ENCODE data around the gene PHACTR1.
"Not testable (repeated sequence)": the region's sequence is repeated elsewhere in the genome, so short reads cannot be mapped to it uniquely, and the experiment has no call there.

PHACTR1 gene

DNA sequence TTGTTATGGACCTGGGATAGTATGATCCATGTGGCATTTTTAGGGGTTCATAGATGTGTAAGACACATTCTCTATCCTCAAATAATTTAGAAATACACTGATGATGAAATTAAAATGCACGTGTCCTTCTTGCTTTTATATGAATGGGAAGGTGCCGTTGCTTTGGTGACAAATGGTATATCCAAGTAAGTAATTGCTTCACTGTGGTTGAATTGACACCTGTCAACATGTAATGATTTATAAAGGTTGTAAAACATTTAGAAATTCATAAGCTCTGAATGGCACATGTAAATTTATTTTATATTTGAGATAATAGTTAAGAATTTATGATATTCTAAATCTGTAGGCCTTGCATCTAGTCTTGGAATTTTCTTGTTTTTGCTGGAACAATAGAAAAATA is 227.0 kb downstream of the PHACTR1 start:
- in situ Hi-C loops (cut with HindIII; ENCODE audit: low sequenced_read_pairs), result no loop called here

GRCh38 chr6:12944001-12944400 is 227.4 kb downstream of the PHACTR1 start:
- in situ Hi-C loops (cut with HindIII; ENCODE audit: low sequenced_read_pairs), result no loop called here

DNA sequence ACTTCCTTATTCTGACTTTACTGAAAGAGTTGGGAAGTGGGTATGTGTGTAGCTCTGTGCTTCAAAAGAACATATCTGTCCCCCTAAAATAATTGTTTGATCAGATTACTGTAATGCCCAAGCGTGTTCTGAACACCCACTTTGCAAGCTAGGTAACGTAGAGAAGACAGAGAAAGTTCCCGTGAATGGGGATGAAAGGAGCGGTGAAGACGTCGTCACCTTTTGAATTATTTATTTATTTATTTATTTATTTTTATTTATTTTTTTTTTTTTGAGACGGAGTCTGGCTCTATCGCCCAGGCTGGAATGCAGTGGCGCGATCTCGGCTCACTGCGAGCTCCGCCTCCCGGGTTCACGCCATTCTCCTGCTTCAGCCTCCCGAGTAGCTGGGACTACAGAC is 228.0 kb downstream of the PHACTR1 start:
- in situ Hi-C loops (cut with HindIII; ENCODE audit: low sequenced_read_pairs), result not testable (repeated sequence)

DNA sequence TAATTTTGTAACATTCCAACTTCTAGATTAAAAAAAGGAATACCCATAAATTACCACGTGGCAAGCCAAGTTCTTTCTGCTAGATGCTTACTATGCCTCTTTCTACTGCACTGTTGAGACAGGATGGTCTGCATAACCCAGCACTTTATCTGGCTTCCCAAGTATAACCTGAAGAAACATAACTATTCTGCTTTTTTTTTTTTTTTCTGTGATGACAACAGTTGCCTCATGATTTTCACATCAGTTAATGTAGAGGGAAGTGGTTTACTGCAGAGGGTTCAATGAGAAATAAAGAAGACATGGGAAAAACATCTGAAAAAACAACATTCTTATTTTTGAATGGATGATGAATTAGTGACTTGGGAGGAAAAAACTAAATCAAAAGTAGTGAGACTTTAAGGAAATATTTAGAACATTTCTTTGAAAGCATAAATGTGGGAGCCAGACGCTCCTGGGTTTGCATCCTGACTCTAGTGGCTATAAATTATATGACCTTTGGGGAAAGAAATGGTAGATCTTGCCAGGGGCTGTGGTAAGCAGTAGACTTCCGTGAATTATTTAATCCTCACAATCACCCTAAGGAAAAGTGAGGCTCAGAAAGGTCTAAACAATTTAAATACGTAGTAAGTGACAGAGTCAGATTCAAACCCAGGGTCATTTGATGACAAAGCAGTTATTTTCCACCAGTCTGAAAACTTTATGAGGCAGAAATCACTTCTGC is 230.7 kb downstream of the PHACTR1 start:
- in situ Hi-C loops (cut with HindIII; ENCODE audit: low sequenced_read_pairs), result no loop called here

DNA sequence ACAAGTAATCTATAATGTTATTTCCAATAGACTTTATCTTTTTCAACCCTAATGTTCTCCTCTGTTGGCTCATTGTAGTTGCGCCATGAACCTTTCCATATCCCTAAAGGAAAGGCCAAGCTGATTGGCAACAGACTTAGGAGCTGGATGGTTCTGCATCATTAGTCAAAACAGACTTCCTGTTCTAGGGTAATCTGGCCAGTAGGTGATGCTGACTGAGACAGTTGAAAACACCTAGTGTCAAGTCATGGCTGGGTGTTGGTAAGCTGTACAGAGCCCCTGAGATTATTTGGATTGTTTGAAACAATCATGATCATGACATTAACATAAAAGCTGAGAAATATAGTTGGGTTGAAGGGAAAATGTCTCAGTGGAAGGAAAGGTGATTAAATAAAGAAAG is 231.4 kb downstream of the PHACTR1 start:
- in situ Hi-C loops (cut with HindIII; ENCODE audit: low sequenced_read_pairs), result no loop called here

GRCh38 chr6:12950976-12951375 is 234.4 kb downstream of the PHACTR1 start:
- in situ Hi-C loops (cut with HindIII; ENCODE audit: low sequenced_read_pairs), result no loop called here

- in situ Hi-C loops (cut with HindIII; ENCODE audit: low sequenced_read_pairs), result no loop called here
Measured at GRCh38 chr6:12951415-12951814, 234.8 kb downstream of the PHACTR1 start.

DNA sequence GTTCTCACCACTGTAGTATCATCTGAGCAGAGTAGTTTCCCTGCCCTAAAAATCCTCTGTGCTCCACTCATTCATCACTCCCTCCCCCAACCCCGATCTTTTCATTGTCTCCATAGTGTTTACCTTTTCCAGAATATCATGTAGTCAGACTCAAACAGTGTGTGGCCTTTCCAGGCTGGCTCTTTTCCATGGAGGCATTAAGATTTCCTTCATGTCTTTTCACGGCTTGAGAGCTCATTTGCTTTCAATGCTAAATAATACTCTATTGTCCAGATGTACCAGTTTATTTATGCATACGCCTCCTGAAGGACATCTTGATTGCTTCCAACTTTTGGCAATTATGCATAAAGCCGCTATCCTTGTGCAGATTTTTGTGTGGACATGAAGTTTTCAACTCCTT is 235.8 kb downstream of the PHACTR1 start:
- in situ Hi-C loops (cut with HindIII; ENCODE audit: low sequenced_read_pairs), result no loop called here

GRCh38 chr6:12955956-12956355 is 239.4 kb downstream of the PHACTR1 start:
- in situ Hi-C loops (cut with HindIII; ENCODE audit: low sequenced_read_pairs), result no loop called here

DNA sequence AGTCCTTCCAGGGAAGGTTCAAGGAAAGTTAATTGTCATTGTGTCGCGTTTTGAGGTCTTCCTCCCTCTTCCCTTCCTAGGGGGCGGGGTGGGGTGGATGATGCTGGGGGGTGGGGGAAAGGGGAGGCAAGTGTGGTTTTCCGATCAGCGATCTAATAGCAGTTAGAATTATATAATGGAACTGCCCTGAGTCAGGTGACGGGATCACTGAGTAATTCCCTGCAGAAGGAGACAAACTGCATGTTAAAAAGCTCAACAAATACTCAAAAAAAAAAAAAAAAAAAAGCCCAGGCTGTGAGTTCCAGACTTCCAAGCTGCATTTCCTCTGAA is 240.4 kb downstream of the PHACTR1 start:
- in situ Hi-C loops (cut with HindIII; ENCODE audit: low sequenced_read_pairs), result no loop called here

- in situ Hi-C loops (cut with HindIII; ENCODE audit: low sequenced_read_pairs), result no loop called here
Measured at GRCh38 chr6:12957321-12958051, 240.9 kb downstream of the PHACTR1 start.

DNA sequence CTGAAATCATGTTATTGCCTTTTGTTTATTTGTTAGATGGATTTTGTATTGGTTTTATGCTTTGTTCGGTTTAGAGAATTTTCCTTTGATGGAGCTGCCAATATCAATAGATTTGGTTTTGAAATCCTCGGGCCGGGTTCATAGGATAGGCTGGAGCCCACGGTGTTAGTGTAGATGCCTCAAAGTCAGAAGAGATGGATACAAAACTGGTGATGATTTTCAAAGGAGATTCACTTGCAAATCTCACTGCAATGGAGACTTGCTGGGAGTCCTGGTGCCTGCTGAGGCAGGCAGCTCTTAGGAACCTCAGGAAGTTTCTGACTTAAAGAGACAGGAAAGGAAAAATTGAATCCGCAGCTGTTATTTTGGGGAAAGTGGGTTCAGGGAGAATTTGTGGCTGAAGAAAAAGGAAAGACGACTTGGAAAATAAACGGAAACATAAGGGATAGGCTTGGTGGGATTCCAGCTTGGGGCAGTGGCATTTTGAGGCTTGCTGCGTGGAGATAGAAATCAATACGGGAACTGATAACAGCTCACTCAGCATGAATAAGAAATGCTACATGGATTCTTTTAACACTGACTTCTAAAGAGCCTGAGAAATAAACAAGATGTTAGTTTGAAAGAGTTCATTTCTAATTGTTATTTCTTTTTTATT is 241.6 kb downstream of the PHACTR1 start:
- in situ Hi-C loops (cut with HindIII; ENCODE audit: low sequenced_read_pairs), result no loop called here

DNA sequence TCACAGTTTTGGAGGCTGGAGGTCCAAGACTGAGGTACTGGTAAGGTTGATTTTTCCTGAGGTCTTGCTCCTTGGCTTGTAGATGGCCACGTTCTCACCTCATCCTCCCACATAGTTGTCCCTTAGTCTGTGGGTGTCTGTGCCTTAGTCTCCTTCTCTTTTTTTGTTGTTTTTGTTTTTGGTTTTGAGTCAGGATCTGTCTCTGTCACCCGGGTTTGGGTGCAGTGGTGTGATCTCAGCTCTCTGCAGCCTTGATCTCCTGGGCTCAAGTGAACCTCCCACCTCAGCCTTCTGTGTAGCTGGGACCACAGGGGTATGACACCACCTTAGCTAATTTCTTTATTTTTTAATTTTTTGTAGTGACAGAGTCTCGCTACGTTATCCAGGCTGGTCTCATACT is 245.2 kb downstream of the PHACTR1 start:
- in situ Hi-C loops (cut with HindIII; ENCODE audit: low sequenced_read_pairs), result no loop called here

GRCh38 chr6:12962529-12962928 is 246.0 kb downstream of the PHACTR1 start:
- in situ Hi-C loops (cut with HindIII; ENCODE audit: low sequenced_read_pairs), result no loop called here

GRCh38 chr6:12962987-12963386 is 246.4 kb downstream of the PHACTR1 start:
- in situ Hi-C loops (cut with HindIII; ENCODE audit: low sequenced_read_pairs), result no loop called here

DNA sequence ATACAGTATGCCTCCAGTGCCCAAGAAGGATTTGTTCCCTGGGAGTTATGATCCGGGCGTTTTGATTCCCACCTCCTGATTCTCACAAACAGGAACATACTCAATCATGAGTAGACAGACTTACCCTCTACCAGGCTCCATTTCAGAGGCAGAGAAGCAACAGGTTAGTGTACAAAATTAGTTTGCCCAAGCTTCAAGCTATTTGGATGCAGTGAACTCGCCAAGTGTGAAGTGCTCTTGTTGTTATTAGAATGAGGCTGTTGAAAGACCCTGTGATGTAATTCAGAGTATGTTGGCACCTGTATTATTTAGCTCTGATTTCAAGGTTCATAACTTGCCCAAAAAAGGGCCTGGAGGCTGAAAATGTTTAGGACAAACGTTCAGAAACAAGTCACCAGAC is 247.0 kb downstream of the PHACTR1 start:
- in situ Hi-C loops (cut with HindIII; ENCODE audit: low sequenced_read_pairs), result no loop called here

GRCh38 chr6:12967686-12968085 is 251.1 kb downstream of the PHACTR1 start:
- in situ Hi-C loops (cut with HindIII; ENCODE audit: low sequenced_read_pairs), result no loop called here

GRCh38 chr6:12968290-12968689 is 251.7 kb downstream of the PHACTR1 start:
- in situ Hi-C loops (cut with HindIII; ENCODE audit: low sequenced_read_pairs), result no loop called here

DNA sequence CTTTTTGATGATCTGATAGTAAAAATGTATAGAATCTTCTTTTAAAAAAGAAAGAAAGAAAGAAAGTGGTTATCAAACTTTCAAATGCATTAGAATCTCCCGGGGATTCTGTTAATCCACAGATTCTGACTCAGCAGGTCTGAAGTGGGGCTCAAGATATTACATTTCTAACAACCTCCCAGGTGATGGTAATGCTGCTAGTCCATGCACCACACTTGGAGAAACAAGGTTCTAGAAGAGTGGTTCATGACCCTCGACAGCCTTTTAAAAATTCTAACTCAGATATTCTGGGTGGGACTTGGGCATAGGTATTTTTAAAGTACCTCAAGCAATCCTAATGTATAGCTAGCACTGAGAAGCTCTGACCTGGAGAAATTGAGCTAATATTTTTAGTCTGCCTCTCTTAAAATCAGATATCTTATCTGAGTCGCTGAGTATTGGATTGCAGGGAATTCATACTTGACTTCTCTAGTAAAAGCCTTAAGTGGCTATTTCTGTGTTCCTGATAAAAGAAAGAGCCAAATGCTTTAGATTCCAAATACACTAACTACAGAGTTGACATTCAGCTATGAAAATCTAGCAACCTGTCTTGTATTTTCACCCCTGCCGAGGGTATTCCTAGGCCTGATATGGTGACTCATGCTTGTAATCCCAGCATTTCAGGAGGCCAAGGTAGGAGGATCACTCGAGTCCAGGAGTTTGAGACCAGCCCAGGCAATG is 252.4 kb downstream of the PHACTR1 start:
- in situ Hi-C loops (cut with HindIII; ENCODE audit: low sequenced_read_pairs), result no loop called here

- in situ Hi-C loops (cut with HindIII; ENCODE audit: low sequenced_read_pairs), result no loop called here
Measured at GRCh38 chr6:12969966-12970365, 253.4 kb downstream of the PHACTR1 start.

GRCh38 chr6:12973386-12973785 is 256.8 kb downstream of the PHACTR1 start:
- in situ Hi-C loops (cut with HindIII; ENCODE audit: low sequenced_read_pairs), result no loop called here

DNA sequence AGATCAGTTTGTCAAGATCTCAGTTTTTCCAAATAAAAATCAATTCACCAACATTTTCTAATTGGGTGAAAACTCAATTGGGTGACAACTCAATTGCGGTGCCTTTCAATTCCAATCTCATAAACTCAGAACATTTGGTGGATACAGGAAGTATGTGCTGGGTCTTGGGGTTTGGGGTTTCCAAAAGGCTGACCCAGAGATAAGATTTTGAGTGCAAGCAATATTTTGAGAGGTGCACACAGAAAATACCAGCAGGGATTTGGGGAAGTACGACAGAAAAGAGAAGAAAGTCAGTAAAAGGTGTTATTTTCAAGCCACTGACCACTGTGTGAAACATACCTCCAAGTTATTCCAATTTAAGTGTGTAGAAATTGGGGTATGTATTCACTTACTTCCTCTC is 258.0 kb downstream of the PHACTR1 start:
- in situ Hi-C loops (cut with HindIII; ENCODE audit: low sequenced_read_pairs), result no loop called here

Measured in DLD1 (cell line).